OCI-LY7 (cell line): ENCODE results near the gene BST1.

Source experiments
- EZH2phosphoT487 ChIP-seq: fragments of 200-600 bp; sonication (generic); IDR thresholded peaks from 2 replicates; pipeline ENCODE4 v1.6.1; 2018; ENCODE audit warnings: low read depth, borderline replicate concordance, mild to moderate bottlenecking, mixed run types, antibody characterized with exemption, low read length, moderate library complexity, mixed read lengths
- TF ChIP-seq, protein P1 (sequence below): fragments of 200-600 bp; sonication (generic); conservative IDR thresholded peaks from 2 replicates; pipeline ENCODE4 v1.5.1; 2014; ENCODE audit warnings: mild to moderate bottlenecking, antibody characterized with exemption, low read length, moderate library complexity, mixed read lengths

DNA sequence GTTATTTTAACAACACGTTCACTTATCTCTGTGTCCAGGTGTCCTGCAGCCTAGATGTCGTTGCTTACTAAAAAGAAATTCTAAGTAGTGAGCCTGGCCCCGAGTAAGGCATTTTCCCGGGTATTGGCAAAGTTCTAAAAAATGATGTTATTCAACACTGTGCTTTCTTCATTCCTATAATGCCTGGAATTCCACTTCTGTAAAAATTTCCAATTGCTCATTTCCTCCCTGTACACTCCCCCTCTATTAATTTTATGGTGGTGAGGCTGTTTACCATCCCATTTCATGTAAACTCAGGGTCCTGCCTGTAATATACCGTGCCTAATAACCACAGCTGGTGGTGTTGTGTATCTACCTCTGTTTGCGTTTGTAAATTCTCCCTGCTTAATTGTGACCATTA lies 14.2 kb downstream of the BST1 start:
- TF ChIP-seq, protein P1, sequence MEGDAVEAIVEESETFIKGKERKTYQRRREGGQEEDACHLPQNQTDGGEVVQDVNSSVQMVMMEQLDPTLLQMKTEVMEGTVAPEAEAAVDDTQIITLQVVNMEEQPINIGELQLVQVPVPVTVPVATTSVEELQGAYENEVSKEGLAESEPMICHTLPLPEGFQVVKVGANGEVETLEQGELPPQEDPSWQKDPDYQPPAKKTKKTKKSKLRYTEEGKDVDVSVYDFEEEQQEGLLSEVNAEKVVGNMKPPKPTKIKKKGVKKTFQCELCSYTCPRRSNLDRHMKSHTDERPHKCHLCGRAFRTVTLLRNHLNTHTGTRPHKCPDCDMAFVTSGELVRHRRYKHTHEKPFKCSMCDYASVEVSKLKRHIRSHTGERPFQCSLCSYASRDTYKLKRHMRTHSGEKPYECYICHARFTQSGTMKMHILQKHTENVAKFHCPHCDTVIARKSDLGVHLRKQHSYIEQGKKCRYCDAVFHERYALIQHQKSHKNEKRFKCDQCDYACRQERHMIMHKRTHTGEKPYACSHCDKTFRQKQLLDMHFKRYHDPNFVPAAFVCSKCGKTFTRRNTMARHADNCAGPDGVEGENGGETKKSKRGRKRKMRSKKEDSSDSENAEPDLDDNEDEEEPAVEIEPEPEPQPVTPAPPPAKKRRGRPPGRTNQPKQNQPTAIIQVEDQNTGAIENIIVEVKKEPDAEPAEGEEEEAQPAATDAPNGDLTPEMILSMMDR = no peak
- no peak for TF ChIP-seq EZH2phosphoT487
